ENCODE results near the gene SLC22A23. TPM values are rescaled to one million over a fixed set of nuclear protein-coding genes. Genes with fewer than 3 reads are reported as not detected.

The SLC22A23 gene
- total and polyA plus RNA-seq, 2 donors (not counting 1 experiment from before 2014, with no cell fraction given) = 0.18 to 1.4 TPM

DNA sequence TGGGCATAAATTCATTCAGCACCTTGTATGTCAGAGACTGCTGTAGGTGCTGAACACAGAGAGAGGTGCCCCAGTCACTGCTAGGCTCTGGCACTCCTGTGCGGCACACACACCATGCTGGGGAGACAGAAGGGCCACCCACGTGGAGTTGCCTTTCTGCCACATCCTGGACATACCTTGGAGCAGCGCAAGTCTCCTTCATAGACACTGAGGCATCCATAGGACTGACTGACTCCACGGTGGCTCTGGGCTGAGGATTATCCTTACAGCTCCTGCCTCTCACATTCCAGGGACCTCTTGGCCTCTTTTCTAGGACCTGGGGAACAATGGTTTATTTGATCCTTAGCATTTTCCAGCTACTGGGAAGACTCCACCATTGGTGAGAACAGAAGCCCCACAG, 26.0 kb upstream of the SLC22A23 start:
- peaks cover 46% of the 10 kb centered on the region for H3K27me3 Mint-ChIP-seq
- H3K9me3 Mint-ChIP-seq (ENCODE audit: insufficient read depth) = peaks cover 8% of the 10 kb centered on the region
- intact Hi-C loops (cut with micrococcal nuclease) = no loop called here
- DNase-seq (no peak), ATAC-seq (ENCODE audit: low read depth) (no peak)
- Histone ChIP-seq H3K36me3 (replicated peaks in 1 of 2; ENCODE audit: control extremely low read depth in 1 of 2, control insufficient read depth in 1 of 2, extremely low read depth in 1 of 2, insufficient read depth in 2 of 2, low read length in 1 of 2) (no peaks in the 10 kb centered on the region), H3K27ac (ENCODE audit: low read length in 2 of 2) (no peak overlapping the region), H3K9ac (ENCODE audit: low read length) (no peak overlapping the region), H3K9me3 (ENCODE audit: control extremely low read depth in 1 of 3, control insufficient read depth in 2 of 3, insufficient read depth in 1 of 3, low read length in 2 of 3) (peaks cover 0 to 7% (median 6%) of the 10 kb centered on the region in 3 donors), H3K4me2 (replicated peaks; ENCODE audit: low read depth, low read length, poor library complexity, severe bottlenecking) (no peak overlapping the region), H3K4me1 (ENCODE audit: control insufficient read depth in 2 of 2, insufficient read depth in 2 of 2, low read length in 2 of 2) (no peaks in the 10 kb centered on the region), H3K4me3 (ENCODE audit: control extremely low read depth in 1 of 5, extremely low read depth in 1 of 5, insufficient read depth in 1 of 5, low read depth in 2 of 5, low read length in 4 of 5) (no peak overlapping the region), H3K27me3 (replicated peaks in 1 of 4; ENCODE audit: control extremely low read depth in 1 of 4, control insufficient read depth in 3 of 4, insufficient read depth in 4 of 4, low read length in 3 of 4) (peaks cover 0 to 6% (median 1%) of the 10 kb centered on the region in 4 experiments), H2AFZ (ENCODE audit: insufficient read depth, low read depth, low read length, poor library complexity, severe bottlenecking) (no peak overlapping the region), H3K79me2 (ENCODE audit: control insufficient read depth, insufficient read depth, low read length) (no peaks in the 10 kb centered on the region), H4K20me1 (ENCODE audit: control insufficient read depth, insufficient read depth, low read length, poor library complexity, severe bottlenecking) (no peaks in the 10 kb centered on the region)
- H3K4me1 Mint-ChIP-seq = no peaks in the 10 kb centered on the region
- H3K27ac Mint-ChIP-seq = no peak overlapping the region
- H3K4me3 Mint-ChIP-seq = no peak overlapping the region
- CTCF ChIA-PET = no interaction called here
- POLR2A ChIA-PET = no interaction called here
- 73% methylated on average over 4 of the region's 4 CpGs for WGBS (ENCODE audit: insufficient coverage)
- TF ChIP-seq, protein P1, sequence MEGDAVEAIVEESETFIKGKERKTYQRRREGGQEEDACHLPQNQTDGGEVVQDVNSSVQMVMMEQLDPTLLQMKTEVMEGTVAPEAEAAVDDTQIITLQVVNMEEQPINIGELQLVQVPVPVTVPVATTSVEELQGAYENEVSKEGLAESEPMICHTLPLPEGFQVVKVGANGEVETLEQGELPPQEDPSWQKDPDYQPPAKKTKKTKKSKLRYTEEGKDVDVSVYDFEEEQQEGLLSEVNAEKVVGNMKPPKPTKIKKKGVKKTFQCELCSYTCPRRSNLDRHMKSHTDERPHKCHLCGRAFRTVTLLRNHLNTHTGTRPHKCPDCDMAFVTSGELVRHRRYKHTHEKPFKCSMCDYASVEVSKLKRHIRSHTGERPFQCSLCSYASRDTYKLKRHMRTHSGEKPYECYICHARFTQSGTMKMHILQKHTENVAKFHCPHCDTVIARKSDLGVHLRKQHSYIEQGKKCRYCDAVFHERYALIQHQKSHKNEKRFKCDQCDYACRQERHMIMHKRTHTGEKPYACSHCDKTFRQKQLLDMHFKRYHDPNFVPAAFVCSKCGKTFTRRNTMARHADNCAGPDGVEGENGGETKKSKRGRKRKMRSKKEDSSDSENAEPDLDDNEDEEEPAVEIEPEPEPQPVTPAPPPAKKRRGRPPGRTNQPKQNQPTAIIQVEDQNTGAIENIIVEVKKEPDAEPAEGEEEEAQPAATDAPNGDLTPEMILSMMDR (IDR thresholded peaks at IDR 0.05) = no peak
- no peak for TF ChIP-seq EZH2 (IDR thresholded peaks at IDR 0.05; ENCODE audit: borderline replicate concordance, insufficient read depth, low read depth, low read length, poor library complexity, severe bottlenecking)

DNA sequence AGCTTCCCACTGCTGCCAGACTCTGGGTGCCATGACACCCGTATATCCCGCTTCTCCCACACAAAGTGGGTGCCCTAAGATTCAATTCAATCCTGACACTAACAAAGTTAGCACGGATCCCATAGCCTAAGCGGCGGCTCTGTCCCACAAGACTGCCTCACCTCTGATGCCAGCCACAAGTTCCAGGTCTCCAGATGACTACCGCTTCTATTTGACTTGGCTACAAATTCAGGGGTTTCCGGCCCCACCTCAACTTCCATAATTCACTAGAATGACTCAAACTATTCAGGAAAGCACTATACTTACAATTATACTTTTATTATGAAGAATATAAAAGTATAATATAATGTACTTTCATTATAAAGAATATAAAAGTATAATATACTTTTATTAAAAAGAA, 24.8 kb upstream of the SLC22A23 start:
- H3K27ac ChIP-seq (ENCODE audit: low read length in 2 of 2) = no peak overlapping the region
- H3K9me3 ChIP-seq (ENCODE audit: control extremely low read depth in 1 of 3, control insufficient read depth in 2 of 3, insufficient read depth in 1 of 3, low read length in 2 of 3) = peaks cover 0 to 7% (median 6%) of the 10 kb centered on the region in 3 donors
- H3K36me3 ChIP-seq (replicated peaks in 1 of 2; ENCODE audit: control extremely low read depth in 1 of 2, control insufficient read depth in 1 of 2, extremely low read depth in 1 of 2, insufficient read depth in 2 of 2, low read length in 1 of 2) = no peaks in the 10 kb centered on the region
- DNase-seq (no peak), ATAC-seq (ENCODE audit: low read depth) (no peak)
- Mint-ChIP-seq H3K27ac (no peak overlapping the region), H3K4me1 (no peaks in the 10 kb centered on the region), H3K4me3 (no peak overlapping the region), H3K27me3 (peaks cover 38% of the 10 kb centered on the region), H3K9me3 (ENCODE audit: insufficient read depth) (peaks cover 8% of the 10 kb centered on the region)
- H3K79me2 ChIP-seq (ENCODE audit: control insufficient read depth, insufficient read depth, low read length) = no peaks in the 10 kb centered on the region
- CTCF ChIA-PET = no interaction called here
- 93% methylated on average over 6 of the region's 7 CpGs for WGBS (ENCODE audit: insufficient coverage)
- no peak overlapping the region for H3K9ac ChIP-seq (ENCODE audit: low read length)
- POLR2A ChIA-PET = no interaction called here
- H3K4me1 ChIP-seq (ENCODE audit: control insufficient read depth in 2 of 2, insufficient read depth in 2 of 2, low read length in 2 of 2) = no peaks in the 10 kb centered on the region
- H3K4me2 ChIP-seq (replicated peaks; ENCODE audit: low read depth, low read length, poor library complexity, severe bottlenecking) = no peak overlapping the region
- H3K27me3 ChIP-seq (replicated peaks in 1 of 4; ENCODE audit: control extremely low read depth in 1 of 4, control insufficient read depth in 3 of 4, insufficient read depth in 4 of 4, low read length in 3 of 4) = peaks cover 0 to 6% (median 1%) of the 10 kb centered on the region in 4 experiments
- no peaks in the 10 kb centered on the region for H4K20me1 ChIP-seq (ENCODE audit: control insufficient read depth, insufficient read depth, low read length, poor library complexity, severe bottlenecking)
- TF ChIP-seq, protein P1 (IDR thresholded peaks at IDR 0.05) = no peak
- no peak for TF ChIP-seq EZH2 (IDR thresholded peaks at IDR 0.05; ENCODE audit: borderline replicate concordance, insufficient read depth, low read depth, low read length, poor library complexity, severe bottlenecking)
- H3K4me3 ChIP-seq (ENCODE audit: control extremely low read depth in 1 of 5, extremely low read depth in 1 of 5, insufficient read depth in 1 of 5, low read depth in 2 of 5, low read length in 4 of 5) = no peak overlapping the region
- intact Hi-C loops (cut with micrococcal nuclease) = no loop called here
- H2AFZ ChIP-seq (ENCODE audit: insufficient read depth, low read depth, low read length, poor library complexity, severe bottlenecking) = no peak overlapping the region
